Measurements from ENCODE around the gene STAB2. TPM values are rescaled to one million over a fixed set of nuclear protein-coding genes. Genes with fewer than 3 reads are reported as not detected.

STAB2 gene
- total RNA-seq, 4 donors from 2014 or later = 0.27 to 0.81 TPM; not detected in 2

Small RNA genes within 50 kb of the gene (small RNA-seq; reads per million reads assigned to genes)
- 0 reads per million in 4 donors for gene RF00096

Other genes with a start within 250 kb of the STAB2 start
- gene C12orf42, start 91.3 kb upstream of the STAB2 start, total RNA-seq = not detected

Data from gastroesophageal sphincter (tissue), 4 donors.